HL-60 (cell line): ENCODE data around the gene TMEM63A.
A peak's percentile ranks its signal among the peaks of the same experiment; 100 is the strongest.

ENCODE experiments used
- DNase-seq, 2 experiments: peaks; one replicate each; pipeline ENCODE4 v3.0.0-alpha.2; 2010 to 2020; ENCODE audit warnings: low read depth in 1 of 2, low spot score in 1 of 2
- H3K27ac ChIP-seq: fragments of 250-450 bp; sonication (Bioruptor Pico); replicated peaks from 2 replicates; pipeline ENCODE4 v1.5.1; 2020; ENCODE audit warnings: mild to moderate bottlenecking, moderate library complexity
- H3K27me3 ChIP-seq: fragments of 250-450 bp; sonication (Bioruptor Pico); 2 replicates; pipeline ENCODE4 v1.5.1; 2021; ENCODE audit warnings: mild to moderate bottlenecking, moderate library complexity; ENCODE audit not compliant: insufficient read depth, poor library complexity, severe bottlenecking
- H3K4me3 ChIP-seq: replicated peaks from 2 replicates; pipeline ENCODE4 v1.5.1; 2011; ENCODE audit warnings: mild to moderate bottlenecking, control low read depth, low read length; ENCODE audit not compliant: insufficient read depth
- CTCF ChIP-seq: IDR thresholded peaks from one replicate; pipeline ENCODE4 v1.5.1; 2011; ENCODE audit warnings: low read length, control low read depth, inconsistent platforms; ENCODE audit not compliant: insufficient read depth
- GABPA ChIP-seq: IDR thresholded peaks from 2 replicates; pipeline ENCODE4 v1.6.1; 2012; ENCODE audit warnings: low read depth
- POLR2AphosphoS5 ChIP-seq: IDR thresholded peaks from 2 replicates; pipeline ENCODE4 v1.6.1; 2012; ENCODE audit warnings: low read depth
- REST ChIP-seq: IDR thresholded peaks from 2 replicates; pipeline ENCODE4 v1.6.1; 2012; ENCODE audit warnings: low read depth; ENCODE audit not compliant: insufficient replicate concordance
- SPI1 ChIP-seq: IDR thresholded peaks from 2 replicates; pipeline ENCODE4 v1.6.1; 2012; ENCODE audit warnings: low read depth, mild to moderate bottlenecking, borderline replicate concordance

The TMEM63A gene

GRCh38 chr1:225899044-225899925 is 17.1 kb upstream of the TMEM63A start:
- H3K27ac ChIP-seq: no peak overlapping the region
- DNase-seq: no peak
- no peaks in the 10 kb centered on the region for H3K27me3 ChIP-seq
- no peak overlapping the region for H3K4me3 ChIP-seq
- TF ChIP-seq CTCF: no peak
- no peak for TF ChIP-seq SPI1
- no peak for TF ChIP-seq POLR2AphosphoS5
- no peak for TF ChIP-seq GABPA
- no peak for TF ChIP-seq REST

GRCh38 chr1:225897595-225898514 is 15.7 kb upstream of the TMEM63A start:
- H3K27ac ChIP-seq: no peak overlapping the region
- no peak for DNase-seq
- H3K27me3 ChIP-seq: no peaks in the 10 kb centered on the region
- no peak overlapping the region for H3K4me3 ChIP-seq
- TF ChIP-seq CTCF (no peak), GABPA (no peak), REST (no peak), POLR2AphosphoS5 (no peak), SPI1 (no peak)

GRCh38 chr1:225896937-225897549 is 14.9 kb upstream of the TMEM63A start:
- peak overlapping the region; percentile 24 for H3K27ac ChIP-seq
- peak in 1 of 2 experiments; percentile 26 for DNase-seq
- no peaks in the 10 kb centered on the region for H3K27me3 ChIP-seq
- TF ChIP-seq SPI1 (peak; percentile 24; the same call in 1 of the 2 replicates), REST (no peak), CTCF (no peak), GABPA (no peak), POLR2AphosphoS5 (no peak)
- no peak overlapping the region for H3K4me3 ChIP-seq
